Glutamatergic neuron (in vitro differentiated cells): ENCODE data around the gene SUCLG2. TPM values are rescaled to one million over a fixed set of nuclear protein-coding genes. Genes with fewer than 3 reads are reported as not detected.

Source experiments
- DNase-seq: peaks from one replicate; pipeline ENCODE4 v3.0.0; 2022
- H3K27ac Mint-ChIP-seq: one replicate; pipeline ENCODE4 v1.8.0; 2020; ENCODE audit warnings: mild to moderate bottlenecking, mixed read lengths, inconsistent platforms; ENCODE audit not compliant: unreplicated experiment
- H3K27me3 Mint-ChIP-seq: one replicate; pipeline ENCODE4 v1.8.0; 2020; ENCODE audit warnings: mild to moderate bottlenecking, moderate library complexity, mixed read lengths, inconsistent platforms; ENCODE audit not compliant: unreplicated experiment
- H3K36me3 Mint-ChIP-seq: one replicate; pipeline ENCODE4 v1.8.0; 2020; ENCODE audit warnings: mild to moderate bottlenecking, mixed read lengths, inconsistent platforms; ENCODE audit not compliant: unreplicated experiment
- H3K4me1 Mint-ChIP-seq: one replicate; pipeline ENCODE4 v1.8.0; 2020; ENCODE audit warnings: mild to moderate bottlenecking, low read depth, mixed read lengths, inconsistent platforms; ENCODE audit not compliant: unreplicated experiment
- H3K4me3 Mint-ChIP-seq: one replicate; pipeline ENCODE4 v1.8.0; 2020; ENCODE audit warnings: mild to moderate bottlenecking, mixed read lengths, inconsistent platforms; ENCODE audit not compliant: unreplicated experiment
- H3K9me3 Mint-ChIP-seq: one replicate; pipeline ENCODE4 v1.8.0; 2020; ENCODE audit warnings: mild to moderate bottlenecking, moderate library complexity, mixed read lengths, inconsistent platforms; ENCODE audit not compliant: unreplicated experiment
- total RNA-seq: library from RNA; stranded (reverse); fragmentation: NEBNext Ultra II Directional; extraction: Animal tissue kit (Norgen Biotek cat#: 25700); gene quantifications from one replicate; pipeline ENCODE4 v1.2.1, GENCODE V29; 2021; ENCODE audit not compliant: unreplicated experiment
- TF ChIP-seq, protein P1 (sequence below): fragments of 200-600 bp; sonication (generic); IDR thresholded peaks from one replicate; pipeline ENCODE4 v1.5.0; 2021; ENCODE audit not compliant: partially characterized antibody, unreplicated experiment

The SUCLG2 gene
- total RNA-seq, 1 donor from 2014 or later = 4.3 TPM

DNA sequence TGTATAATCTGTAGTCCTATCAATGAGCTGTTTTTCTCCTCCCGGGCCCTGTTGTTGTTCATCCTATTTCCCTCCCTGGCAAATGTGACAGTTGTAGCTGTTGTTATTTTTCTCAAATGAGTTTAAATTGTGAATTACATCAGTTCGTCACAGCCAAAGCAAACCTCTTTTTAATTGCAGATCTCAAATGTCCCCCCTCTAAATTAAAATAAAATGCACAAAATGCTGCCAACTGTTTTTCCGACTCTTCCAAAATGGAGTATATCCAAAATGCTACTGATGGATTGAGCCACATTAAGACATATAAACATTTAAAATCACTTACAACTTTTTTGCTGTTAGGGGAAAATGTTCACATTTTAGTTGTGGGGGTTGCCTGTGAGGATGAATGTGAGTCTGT lies 29.8 kb upstream of the SUCLG2 start:
- H3K9me3 Mint-ChIP-seq = no peaks in the 10 kb centered on the region

DNA sequence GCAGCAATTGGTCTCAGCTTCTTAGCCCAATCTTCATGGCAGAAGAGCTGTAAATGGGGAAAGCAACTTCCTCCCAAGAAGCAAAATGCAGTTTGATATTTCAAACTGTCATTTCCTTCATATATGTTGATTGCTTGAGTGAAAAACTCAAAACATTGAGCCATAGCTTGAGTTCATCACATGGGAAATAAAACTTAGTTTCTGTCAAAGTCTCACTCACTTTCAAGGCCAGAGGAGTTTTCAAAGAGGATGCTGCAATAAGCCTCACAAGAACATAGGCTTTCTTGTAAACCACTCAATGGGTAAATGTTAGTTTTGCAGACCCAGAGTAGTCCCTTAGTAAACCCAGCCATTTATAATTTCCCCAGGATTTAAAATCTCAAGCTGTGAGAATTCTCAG lies 29.1 kb upstream of the SUCLG2 start:
- no peaks in the 10 kb centered on the region for H3K4me1 Mint-ChIP-seq
- no peak for DNase-seq
- H3K4me3 Mint-ChIP-seq = no peak overlapping the region
- no peaks in the 10 kb centered on the region for H3K27me3 Mint-ChIP-seq
- TF ChIP-seq, protein P1, sequence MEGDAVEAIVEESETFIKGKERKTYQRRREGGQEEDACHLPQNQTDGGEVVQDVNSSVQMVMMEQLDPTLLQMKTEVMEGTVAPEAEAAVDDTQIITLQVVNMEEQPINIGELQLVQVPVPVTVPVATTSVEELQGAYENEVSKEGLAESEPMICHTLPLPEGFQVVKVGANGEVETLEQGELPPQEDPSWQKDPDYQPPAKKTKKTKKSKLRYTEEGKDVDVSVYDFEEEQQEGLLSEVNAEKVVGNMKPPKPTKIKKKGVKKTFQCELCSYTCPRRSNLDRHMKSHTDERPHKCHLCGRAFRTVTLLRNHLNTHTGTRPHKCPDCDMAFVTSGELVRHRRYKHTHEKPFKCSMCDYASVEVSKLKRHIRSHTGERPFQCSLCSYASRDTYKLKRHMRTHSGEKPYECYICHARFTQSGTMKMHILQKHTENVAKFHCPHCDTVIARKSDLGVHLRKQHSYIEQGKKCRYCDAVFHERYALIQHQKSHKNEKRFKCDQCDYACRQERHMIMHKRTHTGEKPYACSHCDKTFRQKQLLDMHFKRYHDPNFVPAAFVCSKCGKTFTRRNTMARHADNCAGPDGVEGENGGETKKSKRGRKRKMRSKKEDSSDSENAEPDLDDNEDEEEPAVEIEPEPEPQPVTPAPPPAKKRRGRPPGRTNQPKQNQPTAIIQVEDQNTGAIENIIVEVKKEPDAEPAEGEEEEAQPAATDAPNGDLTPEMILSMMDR = no peak
- H3K36me3 Mint-ChIP-seq = no peaks in the 10 kb centered on the region
- H3K9me3 Mint-ChIP-seq = no peaks in the 10 kb centered on the region
- no peak overlapping the region for H3K27ac Mint-ChIP-seq

More for the DNA sequence above, 29.8 kb upstream of the SUCLG2 start:
- no peaks in the 10 kb centered on the region for H3K4me1 Mint-ChIP-seq
- TF ChIP-seq, protein P1 = no peak
- H3K27me3 Mint-ChIP-seq = no peaks in the 10 kb centered on the region
- DNase-seq = no peak
- H3K36me3 Mint-ChIP-seq = no peaks in the 10 kb centered on the region
- H3K4me3 Mint-ChIP-seq = no peak overlapping the region
- no peak overlapping the region for H3K27ac Mint-ChIP-seq

GRCh38 chr3:67678665-67679064 lies 24.3 kb upstream of the SUCLG2 start:
- no peak for DNase-seq
- no peaks in the 10 kb centered on the region for H3K4me1 Mint-ChIP-seq
- no peaks in the 10 kb centered on the region for H3K9me3 Mint-ChIP-seq

GRCh38 chr3:67674055-67674454 lies 19.6 kb upstream of the SUCLG2 start:
- Mint-ChIP-seq H3K27ac (no peak overlapping the region), H3K27me3 (peaks cover 2% of the 10 kb centered on the region), H3K4me1 (no peaks in the 10 kb centered on the region), H3K9me3 (no peaks in the 10 kb centered on the region), H3K36me3 (no peaks in the 10 kb centered on the region), H3K4me3 (no peak overlapping the region)
- no peak for DNase-seq
- TF ChIP-seq, protein P1 = no peak

More at GRCh38 chr3:67678665-67679064, 24.3 kb upstream of the SUCLG2 start:
- no peak overlapping the region for H3K4me3 Mint-ChIP-seq
- no peaks in the 10 kb centered on the region for H3K36me3 Mint-ChIP-seq
- H3K27me3 Mint-ChIP-seq = peaks cover 2% of the 10 kb centered on the region
- TF ChIP-seq, protein P1 = no peak
- H3K27ac Mint-ChIP-seq = no peak overlapping the region

GRCh38 chr3:67662733-67663132 lies 8.3 kb upstream of the SUCLG2 start:
- no peak overlapping the region for H3K4me3 Mint-ChIP-seq
- no peaks in the 10 kb centered on the region for H3K9me3 Mint-ChIP-seq
- H3K4me1 Mint-ChIP-seq = no peaks in the 10 kb centered on the region
- no peak overlapping the region for H3K27ac Mint-ChIP-seq
- TF ChIP-seq, protein P1 = no peak
- no peaks in the 10 kb centered on the region for H3K36me3 Mint-ChIP-seq
- H3K27me3 Mint-ChIP-seq = no peaks in the 10 kb centered on the region
- DNase-seq = no peak
